Activated CD8-positive, alpha-beta memory T cell treated with anti-CD3 and anti-CD28 coated beads, Interleukin-2, amount 50 U/mL, for 24 hours (primary cell): ENCODE results near the gene DYNLL2.
A peak's percentile ranks its signal among the peaks of the same experiment; 100 is the strongest.
"Not testable (repeated sequence)": the region's sequence is repeated elsewhere in the genome, so short reads cannot be mapped to it uniquely, and the experiment has no call there.

Experiments used
- DNase-seq: peaks from one replicate; pipeline ENCODE4 v3.0.0-alpha.2; 2020; ENCODE audit errors: extremely low read depth

Gene DYNLL2

DNA sequence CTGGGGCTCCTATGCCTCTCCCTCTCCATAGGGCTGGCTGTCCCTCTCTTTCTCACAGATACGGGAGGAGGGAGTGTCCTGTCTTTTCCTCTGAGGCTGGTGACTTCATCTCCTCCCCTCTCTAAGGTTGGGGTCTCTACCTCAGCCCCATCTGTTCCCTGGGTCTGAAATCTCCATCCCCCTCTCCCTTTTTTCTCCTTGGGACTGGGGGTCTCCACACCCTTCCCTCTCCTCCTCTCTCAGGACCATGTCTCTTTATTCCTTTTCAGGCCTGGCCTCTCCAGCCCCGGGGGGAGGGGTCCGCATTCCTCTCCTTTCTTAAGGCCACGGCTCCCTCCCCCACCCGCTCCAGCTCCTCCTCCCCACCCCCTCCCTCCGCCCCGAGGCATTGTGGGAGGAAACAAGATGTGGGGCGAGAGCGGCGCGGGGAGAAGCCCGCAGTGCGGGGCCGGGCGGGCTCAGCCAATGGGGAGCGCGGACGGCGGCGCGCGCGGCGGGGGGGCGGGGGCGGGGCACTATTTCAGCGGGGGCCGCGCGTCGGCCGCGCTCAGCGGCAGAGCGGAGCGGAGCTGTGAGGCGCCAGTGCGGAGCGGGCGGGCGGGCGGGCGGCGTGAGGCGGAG is at the start of gene DYNLL2:
Gene DYNLL2 (plus strand): TSS at position 550 of the 621 bp plus-strand sequence. CDS start 3,672 bp downstream, outside the sequence.
- DNase-seq: peak; percentile 77

DNA sequence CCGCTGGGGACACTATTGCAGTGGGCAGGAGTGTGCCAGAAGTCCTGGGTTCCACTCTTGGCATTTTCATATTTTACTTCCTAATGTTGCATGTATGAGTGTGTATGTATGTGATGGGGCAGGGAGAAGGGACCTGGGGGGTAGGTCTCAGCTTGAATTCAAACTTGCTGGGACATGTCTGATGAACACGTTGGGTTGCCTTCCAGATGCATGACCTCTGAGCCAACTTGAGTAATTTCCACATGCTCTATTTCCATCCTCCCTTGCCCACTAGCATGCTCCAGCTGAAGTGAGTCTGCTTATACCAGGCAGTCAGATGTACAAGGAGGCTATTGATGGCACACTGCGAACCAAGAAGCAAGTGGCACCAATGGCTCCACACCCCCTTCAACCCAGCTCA is 43.2 kb upstream of the DYNLL2 start:
- no peak for DNase-seq

DNA sequence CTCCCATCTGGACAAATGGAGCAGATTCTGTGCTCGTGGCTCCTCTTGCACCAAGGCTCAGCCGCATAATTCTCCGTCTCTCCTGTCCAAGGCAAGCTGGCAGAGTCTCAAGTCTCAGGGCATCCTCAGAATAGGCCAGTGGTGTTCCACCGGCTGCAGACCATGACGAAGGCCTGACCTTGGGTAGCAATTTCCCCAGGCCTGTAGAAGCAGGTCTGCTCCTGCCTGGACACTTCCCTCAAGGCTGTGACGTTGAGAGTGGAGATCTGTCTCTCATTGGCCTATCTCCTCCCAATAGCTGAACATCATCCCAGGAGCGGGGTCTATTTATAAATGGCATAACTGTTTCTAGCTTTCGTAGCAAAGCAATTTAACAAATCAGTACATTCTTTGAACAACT is 42.8 kb upstream of the DYNLL2 start:
- DNase-seq: no peak

DNA sequence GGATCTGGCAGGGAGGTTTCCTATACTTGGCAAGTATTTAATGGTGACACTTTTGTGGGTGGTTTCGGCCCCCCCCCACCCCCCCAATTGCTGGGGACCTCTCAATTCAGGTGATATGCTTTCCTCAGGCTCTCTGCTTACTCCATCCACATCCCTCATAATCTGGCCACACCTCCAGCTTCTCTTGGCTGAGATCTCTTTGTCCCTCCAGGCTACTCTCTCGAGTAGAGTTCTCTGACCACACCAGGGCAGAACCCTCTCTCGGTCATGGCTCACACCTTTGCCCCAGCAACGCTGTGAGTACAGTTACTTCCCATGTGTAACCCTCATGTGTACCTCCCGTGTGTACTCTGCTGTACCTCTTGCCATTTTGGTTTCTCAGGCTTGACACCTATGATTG is 42.1 kb upstream of the DYNLL2 start:
- no peak for DNase-seq

DNA sequence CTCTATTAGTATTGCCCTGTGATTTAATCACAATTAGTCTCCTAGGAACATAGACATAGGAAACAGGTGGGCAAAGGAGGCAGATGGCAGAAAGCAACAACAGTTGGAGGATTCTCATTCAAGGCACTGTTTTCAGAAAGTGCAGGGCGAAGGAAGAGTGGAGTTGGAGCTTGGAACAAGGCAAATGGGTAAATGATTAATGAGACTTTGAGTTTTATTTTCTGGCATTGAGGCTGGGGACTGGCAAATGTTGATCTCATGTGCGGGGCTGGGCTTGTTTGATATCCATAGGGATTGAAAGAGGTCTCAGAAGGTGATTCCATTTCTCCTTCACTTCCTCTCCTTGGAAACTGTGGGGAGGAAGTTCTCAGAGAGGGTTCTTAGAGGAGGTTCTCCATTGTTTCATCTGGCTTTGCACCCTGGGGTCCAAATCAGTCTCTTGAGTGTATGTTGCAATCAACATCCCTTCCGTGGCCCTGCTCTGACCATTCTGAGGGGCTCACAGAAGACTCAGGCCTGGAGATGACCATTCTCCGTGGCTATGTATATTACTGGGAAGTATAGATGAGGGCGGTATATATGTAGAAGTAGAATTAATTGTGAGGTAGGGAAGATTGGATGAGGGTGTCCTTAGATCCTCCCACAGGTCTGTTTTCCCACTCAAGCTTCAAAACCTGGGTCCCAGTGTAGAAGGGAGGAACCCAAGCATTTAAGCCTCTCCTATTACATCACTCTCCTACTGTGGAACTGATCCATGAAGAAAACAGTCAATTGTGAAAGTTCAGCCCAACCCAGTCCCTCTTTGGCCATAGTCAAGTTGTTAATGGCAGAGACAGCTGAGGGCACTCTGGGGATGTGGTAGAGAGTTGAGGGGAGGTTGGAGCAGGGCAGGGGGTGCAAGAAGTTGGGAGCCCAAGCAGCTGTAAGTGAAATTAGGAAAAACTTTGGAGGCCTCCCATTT is 39.7 kb upstream of the DYNLL2 start:
- no peak for DNase-seq

DNA sequence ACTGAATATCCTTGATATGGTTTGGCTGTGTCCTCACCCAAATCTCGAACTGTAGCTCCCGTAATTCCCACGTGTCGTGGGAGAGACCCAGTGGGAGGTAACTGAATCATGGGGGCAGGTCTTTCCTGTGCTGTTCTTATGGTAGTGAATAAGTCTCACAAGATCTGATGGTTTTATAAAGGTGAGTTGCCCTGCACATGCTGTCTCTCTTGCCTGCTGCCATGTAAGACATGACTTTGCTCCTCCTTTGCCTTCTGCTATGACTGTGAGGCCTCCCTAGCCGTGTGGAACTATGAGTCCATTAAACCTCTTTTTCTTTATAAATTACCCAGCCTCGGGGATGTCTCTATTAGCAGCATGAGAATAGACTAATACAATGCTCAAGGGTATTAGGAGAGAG is 39.0 kb upstream of the DYNLL2 start:
- DNase-seq: not testable (repeated sequence)

DNA sequence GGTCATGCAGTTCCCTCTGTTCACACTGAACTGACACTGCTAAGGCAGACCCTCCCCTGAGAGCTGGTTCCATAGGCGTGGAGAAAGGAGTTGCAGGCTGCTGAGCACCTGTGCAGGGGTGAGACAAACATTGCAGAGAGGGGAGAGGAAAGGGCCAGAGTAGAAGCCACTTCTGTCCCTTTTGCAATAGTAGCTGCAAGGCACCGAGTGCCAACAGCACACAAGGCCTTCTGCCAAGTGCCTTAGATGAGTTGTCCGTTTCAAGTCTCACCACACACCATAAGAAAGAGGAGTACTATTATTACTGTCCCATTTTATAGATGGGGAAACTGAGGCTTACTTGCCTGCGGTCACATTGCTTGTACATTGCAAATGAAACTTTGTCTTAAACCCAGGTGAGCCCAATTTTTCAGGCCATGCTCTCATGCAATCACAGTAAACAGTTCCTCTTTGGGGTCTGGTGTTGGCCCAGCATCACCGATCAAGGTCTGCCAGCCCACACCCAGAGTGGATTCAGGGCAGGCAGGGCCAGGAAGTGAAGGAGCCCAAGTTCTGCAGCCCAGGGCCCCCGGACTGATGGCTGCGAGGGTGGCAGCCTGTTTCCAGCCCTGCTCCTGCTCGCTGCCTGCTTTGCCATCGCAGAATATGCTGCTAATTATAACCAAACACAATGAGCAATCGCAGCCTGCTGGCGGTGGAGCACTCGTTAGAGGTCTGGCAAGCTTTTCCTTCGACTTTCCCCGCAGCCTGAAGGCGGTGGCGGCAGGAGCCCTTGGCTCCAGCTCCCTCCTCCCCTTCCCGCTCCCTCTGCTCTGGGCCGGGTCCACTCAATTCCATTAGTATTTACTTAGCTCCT is 36.8 kb upstream of the DYNLL2 start:
- DNase-seq: no peak

DNA sequence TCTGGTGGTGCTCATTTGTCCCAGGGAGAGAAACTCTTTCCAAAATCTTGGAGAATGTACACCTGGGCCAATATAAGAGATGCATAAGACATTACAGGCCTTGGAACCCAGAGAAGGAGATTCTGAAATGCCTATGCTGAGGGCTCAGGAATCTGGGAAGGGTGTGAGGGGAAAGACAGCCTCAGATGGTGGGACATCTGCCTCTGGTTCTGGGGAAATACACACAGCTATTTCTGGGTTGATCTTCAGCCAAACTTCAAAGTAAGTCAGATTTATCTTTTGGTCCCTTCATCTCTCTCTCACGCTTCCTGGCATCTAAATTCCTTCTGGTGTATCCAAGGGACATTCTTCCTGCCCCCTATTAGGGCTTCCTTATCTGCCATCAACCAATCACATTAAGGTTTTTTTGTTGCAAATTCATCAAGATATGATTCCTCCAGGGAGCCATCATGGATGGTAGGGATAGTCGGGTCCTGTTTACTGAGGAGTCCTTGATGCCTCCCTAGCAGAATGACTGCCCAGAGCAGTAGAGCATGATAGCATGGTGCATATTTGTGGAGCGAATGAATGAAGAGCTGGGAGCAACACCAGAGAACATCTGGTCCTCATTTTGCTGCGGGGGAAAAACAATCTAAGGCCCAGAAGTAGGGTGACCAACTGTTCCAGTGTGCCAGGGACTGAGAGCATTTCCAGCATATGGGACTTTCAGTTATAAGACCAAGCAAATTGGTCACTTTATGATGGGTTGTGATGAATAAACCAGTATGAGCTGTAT is 35.7 kb upstream of the DYNLL2 start:
- DNase-seq: no peak

DNA sequence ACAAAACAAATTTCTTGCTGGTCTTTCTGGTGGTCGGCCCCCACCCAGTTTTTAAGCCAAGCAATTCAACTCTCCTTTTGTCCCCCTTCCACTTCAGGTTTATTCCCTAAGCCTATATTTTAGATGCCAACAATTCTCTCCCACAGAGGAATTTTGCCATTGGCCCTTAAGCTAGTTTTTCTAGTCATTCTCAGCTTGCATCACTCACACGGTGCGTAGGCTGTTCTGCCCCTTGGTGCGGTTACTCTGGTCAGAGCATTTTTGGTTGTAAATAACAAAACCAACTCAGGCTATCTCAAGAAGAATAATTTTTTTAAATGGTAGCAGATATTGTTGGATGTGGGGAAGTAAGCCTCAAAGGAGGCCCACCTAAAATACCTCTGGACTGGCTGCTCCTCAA is 33.7 kb upstream of the DYNLL2 start:
- DNase-seq: no peak

DNA sequence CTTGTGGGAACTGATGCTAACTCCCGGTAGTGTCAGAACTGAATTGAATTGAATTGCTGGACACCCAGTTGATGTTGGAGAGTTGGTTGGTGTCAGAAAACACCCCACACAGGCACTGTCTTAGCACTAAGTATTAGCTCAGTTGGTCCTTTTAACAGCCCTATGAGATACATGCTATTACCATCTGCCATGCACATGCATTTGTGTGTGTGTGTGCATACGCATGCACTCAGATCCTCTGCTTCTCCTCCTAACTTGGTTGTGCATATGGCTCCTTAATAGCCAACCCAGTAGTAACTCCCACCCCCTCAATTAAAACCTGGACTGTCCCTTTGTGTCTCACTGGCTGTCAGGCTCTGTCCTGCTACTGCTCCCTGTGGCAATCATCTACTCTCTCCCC is 32.3 kb upstream of the DYNLL2 start:
- DNase-seq: no peak

DNA sequence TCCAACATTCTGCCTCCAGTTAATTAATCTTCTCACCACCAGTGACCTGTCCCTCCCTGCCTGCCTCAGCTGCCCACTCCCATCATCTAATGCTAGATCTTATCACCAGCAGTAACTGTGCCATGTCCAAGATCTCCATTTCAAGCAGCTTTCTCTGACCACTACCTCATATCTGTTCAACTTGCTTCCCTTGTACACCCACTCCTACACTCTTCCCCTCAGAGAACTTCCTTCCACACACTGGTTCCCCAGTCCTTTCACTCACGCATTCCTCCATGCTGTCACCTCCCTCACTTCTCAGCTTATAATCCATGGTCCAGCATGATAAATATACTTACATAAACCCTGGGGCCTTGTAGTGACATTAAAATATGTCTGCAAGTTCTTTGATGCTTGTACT is 31.8 kb upstream of the DYNLL2 start:
- no peak for DNase-seq

DNA sequence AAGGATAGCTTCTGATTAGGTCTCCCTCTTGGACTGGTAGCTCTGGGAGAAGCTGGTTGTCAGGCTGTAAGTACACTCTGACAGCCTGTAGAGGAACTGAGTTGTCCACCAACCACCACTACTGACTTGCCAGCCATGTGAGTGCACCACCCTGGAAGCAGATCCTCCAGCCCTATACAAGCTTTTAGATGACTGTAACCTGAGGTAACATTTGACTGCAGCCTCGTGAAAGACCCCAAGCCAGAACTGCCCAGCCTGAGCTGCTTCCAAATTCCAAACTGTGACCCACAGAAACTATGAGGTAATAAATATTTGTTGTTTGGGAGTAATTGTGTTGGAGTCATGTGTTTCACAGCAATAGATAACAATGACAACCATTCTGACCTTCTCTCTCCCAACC is 30.8 kb upstream of the DYNLL2 start:
- no peak for DNase-seq

DNA sequence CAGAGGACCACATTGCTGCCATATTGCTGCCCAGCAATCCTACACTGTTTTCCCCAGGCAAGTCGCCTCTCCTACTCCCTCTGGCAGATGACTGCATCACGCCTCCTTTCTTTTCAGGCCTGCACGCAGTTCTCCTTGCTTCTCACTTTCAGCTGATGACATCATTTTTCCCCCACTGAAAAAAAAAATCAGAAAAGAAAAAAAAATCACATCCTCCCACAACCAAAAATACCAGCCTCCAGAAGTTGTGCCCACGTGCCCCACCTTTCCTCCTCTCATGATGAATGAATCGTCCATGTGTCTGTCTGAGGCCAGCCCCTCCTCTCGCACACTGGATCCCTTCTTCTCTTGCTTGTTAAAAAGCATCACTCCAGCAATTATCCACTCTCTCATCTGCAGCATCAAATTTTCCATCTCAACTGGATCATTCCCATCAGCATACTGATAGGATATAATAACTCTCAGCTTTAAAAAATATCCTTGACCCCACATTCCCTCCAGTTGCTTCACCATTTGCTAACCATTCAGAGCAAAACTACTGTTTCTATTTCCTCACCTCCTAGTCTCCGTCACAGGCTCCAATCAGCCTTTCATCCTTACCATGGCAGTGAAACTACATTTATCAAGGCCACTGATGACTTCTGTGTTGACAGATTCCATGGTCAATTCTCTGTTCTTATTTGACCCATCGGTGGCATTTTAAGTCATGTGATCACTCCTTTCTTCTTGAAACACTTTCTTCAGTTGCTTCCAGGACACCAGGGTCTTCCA is 30.1 kb upstream of the DYNLL2 start:
- no peak for DNase-seq

DNA sequence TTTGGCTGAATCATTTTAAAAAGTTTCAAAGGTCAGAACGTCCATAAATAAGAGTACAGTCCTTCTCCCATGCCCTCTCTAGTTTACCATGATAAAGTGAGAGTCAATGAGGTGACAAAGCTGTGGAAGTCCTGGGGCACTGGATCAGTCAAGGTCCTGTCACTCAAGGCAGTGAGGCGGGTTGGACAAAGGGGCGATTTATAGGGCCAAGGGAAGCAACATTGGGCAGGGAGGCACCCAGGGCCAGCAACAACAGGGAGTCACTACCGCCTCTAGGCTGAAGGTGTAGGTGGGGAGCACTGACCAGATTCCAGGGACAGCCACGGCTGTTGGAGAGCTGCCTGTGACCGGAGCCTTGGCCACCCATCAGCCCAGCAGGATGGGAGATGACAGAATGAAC is 28.6 kb upstream of the DYNLL2 start:
- DNase-seq: no peak

DNA sequence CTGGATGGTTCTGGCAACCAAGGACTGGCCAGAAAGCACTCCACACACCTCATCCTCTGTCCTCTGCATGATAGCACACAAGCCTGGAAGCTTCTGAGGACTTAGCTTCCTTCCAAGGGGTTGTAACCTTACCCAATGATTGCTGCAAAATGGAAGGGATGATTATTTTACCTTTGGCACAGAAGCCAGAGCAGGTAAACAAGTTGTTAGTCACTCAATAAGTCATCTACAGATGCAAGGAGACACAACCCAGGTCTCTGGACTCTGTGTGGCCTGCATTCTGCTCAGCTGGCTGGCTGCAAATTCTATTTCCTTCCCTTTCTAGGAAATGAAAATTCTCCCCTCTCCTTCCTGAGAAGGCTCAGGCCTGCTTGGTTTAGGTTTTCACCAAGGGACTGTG is 26.7 kb upstream of the DYNLL2 start:
- no peak for DNase-seq

DNA sequence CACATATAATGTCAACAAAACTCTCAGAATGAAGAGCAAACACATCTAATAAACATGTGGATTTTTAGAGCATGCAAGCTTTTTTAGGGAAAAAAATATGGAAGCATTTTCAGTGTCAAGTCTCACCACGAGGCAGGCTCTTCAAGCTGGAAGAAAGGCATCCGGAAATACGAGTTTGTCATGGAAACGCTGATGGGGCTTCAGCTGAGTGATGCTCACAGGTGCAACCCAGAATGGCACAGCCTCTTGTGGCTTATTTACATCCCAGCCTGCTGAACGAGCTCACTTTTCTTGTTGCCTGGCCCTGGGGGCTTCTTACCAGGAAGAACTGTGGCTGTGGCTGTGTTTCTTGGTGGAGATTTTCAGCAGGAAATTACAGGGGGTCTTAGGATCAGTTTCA is 24.1 kb upstream of the DYNLL2 start:
- no peak for DNase-seq

DNA sequence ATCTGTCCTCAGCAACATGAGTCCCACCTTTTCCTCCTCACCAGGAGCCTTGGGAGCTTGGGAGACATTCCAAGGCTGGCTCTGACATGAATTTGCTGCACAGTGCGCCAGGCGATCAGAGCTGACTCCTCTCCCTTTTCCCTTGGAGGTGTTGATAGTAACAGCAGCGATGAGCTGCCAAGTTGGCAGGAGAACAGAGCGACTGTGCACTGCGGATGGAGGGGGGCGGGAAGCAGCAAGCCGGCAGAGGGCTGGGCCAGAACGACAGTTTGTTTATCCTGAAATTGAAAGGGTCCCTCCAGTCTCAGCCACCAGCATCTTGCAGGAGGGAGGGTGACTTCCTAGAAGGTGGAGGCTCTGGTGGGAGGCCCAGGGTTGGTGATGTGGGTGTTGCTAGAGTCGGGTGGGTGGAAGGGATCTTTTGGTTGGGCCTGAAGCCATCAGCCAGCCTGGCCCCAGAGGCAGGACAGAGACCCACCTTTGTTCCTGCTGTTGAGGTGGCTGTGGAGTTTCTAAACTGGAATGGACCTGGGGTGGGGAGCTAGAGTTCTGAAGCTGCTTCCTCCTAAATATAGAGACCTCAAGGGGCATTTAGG is 22.5 kb upstream of the DYNLL2 start:
- DNase-seq: no peak

DNA sequence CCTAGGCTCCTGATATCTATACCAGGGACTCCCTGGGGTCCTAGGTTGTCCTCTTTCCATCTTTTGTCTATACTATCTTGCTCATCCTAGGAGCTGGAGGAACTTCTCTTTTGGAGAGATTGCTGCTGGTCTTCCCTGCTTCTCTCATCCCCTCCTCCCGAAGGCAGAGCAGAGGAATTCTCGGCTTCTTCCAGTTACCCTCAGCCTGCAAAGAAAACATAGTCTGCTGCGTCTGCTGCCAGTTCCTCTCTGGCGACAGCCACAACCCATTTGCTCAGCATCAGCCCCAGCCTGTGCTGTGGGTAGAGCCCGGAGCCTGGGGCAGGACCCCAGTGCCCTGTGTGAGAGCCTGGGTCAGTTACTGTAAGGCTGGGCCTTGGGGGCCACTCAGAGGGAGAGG is 21.5 kb upstream of the DYNLL2 start:
- DNase-seq: no peak

DNA sequence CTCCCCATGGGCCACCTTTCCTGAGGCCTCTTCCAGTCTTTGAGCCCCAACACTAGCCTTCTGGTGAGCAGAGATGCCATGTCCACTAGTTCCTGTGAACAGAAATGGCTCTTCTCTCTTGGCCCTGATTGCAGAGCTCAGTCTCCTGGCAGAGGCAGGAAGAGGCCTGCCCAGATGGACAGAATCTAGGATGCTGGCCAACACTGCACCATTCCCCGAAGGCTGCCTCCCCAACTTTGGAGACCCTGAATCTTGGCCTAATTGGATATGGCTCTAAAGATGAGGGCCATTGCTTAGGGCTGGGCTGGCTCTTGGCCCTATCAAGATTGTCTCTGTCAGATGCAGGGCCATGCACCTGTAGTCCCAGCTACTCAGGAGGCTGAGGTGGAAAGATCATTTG is 18.0 kb upstream of the DYNLL2 start:
- no peak for DNase-seq

DNA sequence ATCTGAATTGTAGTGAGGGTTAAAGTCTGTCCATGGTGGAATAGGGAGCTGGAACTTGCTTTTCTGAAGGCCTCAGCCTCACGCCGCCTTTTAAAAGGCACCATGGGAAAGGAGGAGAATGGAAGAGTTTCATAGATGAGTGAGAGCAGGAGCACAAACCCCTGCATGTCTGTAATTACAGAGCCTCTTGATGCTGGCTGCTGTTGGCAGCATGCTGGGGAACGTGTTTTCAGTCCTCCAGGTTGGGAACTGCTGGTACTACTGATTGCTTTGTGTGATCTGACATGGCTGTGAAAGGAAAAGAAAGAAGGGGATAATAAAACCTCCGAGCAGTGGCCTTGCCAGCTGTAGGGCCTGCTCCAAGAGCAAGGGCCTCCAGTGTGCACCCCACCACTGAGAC is 16.8 kb upstream of the DYNLL2 start:
- no peak for DNase-seq
